IPS DF 19.7 (cell line): ENCODE measurements around the gene TEF.

ENCODE experiments used
- DNase-seq: peaks from one replicate; pipeline ENCODE4 v3.0.0-alpha.2; 2013; ENCODE audit warnings: low read depth, low spot score

The TEF gene, protein sequence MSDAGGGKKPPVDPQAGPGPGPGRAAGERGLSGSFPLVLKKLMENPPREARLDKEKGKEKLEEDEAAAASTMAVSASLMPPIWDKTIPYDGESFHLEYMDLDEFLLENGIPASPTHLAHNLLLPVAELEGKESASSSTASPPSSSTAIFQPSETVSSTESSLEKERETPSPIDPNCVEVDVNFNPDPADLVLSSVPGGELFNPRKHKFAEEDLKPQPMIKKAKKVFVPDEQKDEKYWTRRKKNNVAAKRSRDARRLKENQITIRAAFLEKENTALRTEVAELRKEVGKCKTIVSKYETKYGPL

DNA sequence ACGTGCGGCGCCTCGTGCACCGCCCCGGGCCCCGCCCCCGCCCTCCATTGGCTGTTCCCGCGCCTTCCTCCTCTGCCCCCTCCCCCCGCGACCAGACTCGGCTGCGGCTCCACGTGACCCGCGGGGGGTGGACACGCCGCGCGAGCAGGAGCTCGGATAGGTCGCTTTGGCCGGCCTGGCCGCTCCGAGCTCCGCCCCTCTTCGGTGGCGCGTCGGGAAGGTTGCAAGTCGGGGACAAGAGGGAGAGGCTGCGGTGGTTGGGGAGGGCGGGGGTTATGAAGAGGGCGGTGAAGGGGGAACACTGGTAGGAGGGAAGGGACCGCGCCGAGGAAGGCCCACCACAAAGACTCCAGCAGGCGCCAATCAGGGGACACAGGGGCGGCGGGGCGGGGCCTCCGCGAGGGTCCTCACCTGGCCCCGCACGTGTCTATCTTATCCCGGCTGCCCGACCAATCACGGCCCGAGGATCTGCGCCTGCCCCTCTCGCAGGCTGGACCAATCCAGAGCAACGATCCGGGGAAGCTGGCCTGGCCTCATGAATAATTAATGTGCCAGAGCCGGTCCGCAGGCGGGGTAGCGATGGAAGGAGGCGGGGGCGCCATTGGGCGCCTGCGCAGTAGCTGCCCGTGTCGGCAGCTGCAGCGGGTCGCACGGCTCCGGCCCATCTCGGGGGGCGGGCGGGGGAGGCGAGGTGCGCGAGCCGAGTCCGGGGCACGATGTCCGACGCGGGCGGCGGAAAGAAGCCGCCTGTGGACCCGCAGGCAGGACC is at the start of gene TEF:
Gene TEF (plus strand): TSS at position 614 of the 769 bp plus-strand sequence. CDS start 103 bp downstream, at position 717.
- peak; percentile 92 for DNase-seq

DNA sequence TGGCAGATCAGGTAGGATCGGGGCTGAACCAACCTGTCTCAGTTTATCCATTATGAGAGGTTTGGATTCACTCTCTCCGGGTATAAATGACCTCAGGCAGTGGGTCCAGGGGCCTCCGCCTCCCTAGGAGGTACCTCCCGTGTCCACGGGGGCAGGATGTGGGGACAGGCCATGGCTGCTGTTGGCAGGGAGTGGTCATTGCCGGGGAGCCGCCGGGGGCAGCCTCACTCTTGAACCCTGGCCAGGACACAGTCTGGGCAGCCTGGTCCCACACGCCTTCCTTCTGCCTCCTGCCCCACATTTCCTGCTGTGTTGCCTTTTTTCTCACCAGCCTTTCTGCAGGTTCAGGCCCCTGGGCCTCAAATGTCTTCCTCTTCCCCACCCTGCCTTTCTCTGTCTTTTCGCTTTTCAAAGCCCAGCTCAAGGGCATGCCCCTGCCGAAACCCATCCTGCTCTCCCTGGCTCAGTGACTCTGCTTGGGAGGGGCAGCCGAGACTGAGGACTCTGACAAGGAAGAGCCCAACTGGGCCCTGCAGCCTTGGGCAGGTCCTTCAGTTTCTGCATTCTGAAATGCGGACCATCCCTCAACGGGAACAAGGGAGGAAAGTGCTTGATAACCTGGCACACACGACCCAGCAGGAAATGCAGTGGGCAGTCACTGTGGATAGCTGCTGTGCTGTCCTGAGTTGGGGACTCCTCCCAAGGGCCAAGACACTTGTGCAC is 49.4 kb upstream of the TEF start:
- DNase-seq, result no peak

DNA sequence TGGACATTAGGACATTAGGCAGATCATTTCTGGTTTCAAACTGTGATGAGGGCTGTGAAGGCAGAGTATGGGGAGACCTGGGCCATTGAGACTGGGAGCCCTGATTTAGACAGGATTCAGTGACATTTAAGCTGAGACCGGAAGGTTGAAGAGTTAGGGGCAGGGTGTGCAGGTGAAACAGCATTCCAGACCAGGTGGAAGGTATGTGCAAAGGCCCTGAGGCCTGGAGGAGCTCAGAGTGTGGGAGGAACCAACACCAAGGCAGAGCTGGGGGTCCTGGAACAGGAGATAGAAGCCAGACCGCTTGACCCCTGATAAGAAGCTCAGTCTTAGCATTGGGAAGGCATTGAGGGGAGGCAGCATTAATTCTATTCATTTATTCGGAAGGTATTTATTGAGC is 47.9 kb upstream of the TEF start:
- no peak for DNase-seq

DNA sequence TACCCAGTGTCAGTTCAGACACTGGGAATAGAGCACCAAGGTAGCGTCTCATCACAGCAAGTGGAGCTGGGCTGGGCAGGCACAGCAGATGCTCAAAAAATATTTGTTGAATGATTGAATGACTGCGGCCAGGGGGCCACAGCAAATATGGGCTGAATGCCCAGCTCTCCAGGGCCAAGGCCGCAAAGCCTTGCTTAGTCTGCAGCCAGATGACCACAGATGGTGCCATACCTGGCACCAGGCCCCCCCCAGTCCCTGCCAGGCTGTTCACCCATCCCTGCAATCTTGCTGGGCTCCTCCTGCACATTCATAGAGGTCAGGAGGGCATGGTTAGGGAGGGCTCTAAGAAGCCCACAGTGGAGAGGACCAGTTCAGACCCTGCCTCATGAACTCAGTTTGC is 47.5 kb upstream of the TEF start:
- DNase-seq, result no peak

DNA sequence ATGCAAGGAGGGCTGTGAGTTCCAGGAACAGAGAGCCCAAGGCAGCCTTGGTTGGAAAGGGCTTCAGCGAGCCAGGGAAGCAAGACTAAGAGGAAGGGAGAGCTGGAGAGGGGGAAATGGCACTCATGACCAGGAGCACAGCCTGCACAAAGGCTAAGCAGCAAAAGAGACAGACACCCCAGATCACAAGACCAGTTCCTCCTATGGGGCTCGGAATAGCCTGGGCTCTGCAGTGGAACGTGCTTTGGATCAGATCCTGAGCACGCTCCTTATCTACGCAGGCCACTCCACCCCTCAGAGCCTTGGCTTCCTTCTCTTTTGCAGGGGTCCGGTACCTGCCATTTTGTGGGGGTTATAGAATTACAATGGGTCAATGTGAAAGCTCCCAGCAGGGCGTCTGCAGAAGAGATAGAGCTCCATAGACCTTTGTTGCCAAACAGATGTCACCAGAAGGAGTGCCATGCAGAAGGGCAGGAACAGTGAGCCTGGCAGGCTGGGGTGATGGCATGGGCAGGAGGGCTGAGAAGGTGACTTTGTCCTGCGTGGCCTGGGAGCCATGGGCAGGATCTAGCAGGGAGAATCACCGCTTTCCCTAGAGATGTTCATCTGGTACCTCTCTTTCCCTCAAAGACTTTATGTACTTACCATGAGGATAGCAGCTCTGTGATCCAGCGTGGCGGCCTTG is 46.6 kb upstream of the TEF start:
- DNase-seq, result no peak

DNA sequence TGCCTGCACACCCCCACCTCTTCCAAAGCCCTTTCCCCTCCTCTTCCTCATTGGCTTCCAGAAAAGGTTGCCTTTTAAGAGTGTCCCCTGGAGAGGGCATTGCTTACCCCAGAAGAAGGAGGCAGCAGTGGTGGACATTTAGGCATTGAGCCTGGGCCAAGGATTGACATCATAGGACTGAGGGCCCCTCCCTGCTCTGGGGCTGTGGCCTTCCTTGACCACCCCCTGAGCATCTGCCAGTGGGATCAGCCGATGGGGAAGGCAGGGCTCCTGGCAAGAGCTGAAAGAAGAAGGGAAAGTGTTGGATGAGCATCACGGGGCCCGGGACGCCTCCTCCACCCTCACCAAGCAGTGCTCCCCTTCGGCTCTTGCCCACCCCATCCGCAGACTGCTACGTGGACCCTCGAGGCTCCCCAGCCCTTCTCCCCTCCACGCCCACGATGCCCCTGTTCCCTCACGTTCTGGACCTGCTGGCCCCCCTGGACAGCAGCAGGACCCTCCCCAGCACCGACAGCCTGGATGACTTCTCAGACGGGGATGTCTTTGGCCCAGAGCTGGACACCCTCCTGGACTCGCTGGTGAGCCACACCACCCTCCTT is 43.0 kb upstream of the TEF start:
- no peak for DNase-seq

DNA sequence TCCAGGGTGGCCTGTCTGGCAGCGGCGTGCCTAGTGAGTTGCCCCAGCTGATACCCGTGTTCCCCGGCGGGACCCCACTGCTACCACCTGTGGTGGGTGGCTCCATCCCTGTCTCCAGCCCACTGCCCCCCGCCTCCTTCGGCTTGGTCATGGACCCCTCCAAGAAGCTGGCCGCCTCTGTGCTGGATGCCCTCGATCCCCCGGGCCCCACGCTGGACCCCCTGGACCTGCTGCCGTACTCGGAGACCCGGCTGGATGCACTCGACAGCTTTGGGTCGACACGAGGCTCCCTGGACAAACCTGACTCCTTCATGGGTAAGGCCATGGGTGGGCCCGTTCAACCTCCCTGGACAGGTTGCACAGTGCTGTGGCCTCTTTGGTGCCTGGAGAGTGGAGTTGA is 41.9 kb upstream of the TEF start:
- DNase-seq, result no peak

DNA sequence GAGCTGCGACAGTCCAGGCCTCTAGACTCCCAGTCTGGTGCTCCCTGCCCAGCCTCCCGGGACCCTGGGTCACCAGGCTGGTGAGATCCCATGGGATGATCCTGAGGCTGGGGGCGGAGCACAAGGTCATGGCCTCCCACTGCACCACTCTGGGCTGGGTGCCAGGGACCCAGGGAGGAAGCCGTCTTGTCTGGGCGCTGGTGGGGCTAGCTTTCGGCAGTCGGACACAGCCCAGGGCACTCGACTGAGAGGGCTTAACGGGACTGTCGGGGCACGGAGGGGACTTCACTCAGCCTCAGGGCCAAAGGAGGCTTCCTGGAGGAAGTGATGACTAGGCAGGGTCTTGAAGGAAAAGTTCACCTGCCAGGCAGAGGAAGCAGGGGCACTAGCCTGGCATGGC is 41.4 kb upstream of the TEF start:
- no peak for DNase-seq

DNA sequence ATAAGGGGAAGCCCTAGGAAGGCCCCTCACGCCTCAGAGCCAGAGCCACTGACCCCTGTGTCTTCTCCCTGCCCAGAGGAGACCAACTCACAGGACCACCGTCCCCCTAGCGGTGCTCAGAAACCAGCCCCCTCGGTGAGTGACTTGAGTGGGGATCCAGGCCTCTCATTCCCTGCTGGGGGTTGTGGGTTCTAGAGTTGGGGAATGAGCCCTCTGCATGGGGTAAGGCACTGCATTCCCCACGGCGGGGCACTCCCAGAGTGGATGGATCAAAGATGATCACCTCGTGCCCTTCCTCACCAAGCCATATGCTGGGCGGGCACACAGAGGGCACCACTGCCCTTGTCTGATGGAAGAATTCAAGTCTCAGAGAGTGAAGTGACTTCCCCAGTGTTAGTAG is 40.7 kb upstream of the TEF start:
- DNase-seq, result no peak

DNA sequence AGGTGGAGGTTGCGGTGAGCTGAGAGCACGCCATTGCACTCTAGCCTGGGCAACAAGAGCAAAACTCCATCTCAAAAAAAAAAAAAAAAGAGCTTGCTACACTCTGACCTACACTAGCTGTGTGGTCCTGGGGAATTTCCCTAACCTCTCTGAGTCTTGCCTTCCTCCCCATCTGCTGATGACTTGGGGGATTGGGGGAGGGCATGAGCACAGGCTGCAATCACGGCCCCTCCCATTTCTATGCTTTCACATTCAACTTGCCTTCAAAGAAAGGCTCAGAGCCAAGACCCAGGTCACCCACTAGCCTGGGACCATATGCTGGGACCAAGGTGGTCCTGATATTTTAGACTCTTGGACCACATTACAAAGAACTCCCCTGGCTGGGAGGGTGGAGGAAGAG is 39.8 kb upstream of the TEF start:
- no peak for DNase-seq

DNA sequence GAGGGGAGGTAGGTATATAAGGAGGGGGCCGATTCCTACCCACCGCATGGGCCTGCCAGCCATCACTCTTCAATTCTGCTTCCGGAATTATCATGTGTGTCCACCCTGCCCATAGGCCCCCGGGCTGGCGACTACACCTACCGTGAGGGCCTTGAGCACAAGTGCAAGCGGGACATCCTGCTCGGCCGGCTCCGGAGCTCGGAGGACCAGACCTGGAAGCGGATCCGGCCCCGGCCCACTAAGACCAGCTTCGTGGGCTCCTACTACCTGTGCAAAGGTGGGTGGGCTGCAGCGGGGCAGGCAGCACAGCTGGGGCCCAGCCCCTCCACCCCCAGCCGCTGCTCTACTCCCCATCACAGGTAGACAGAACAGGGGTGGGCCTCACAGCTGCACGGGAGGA is 38.4 kb upstream of the TEF start:
- no peak for DNase-seq

DNA sequence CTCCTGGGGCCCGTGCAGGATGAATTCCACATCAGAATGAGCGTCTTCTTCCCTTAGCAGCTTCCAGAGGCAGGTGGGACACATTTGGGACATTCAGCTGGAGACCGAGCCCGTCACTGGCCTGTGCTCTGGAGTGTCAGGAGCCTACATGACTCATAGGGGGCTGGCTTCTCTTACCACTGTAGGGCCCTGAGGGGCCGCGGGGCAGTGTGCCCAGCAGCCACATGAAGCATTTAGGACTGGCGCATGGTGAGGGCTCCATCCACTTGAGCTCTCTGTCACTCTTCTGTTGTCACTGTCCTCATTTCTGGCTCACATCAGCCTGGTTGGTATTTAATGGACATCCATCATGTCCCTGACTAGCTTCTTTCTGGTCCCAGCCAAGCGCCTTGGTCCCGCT is 38.0 kb upstream of the TEF start:
- no peak for DNase-seq

DNA sequence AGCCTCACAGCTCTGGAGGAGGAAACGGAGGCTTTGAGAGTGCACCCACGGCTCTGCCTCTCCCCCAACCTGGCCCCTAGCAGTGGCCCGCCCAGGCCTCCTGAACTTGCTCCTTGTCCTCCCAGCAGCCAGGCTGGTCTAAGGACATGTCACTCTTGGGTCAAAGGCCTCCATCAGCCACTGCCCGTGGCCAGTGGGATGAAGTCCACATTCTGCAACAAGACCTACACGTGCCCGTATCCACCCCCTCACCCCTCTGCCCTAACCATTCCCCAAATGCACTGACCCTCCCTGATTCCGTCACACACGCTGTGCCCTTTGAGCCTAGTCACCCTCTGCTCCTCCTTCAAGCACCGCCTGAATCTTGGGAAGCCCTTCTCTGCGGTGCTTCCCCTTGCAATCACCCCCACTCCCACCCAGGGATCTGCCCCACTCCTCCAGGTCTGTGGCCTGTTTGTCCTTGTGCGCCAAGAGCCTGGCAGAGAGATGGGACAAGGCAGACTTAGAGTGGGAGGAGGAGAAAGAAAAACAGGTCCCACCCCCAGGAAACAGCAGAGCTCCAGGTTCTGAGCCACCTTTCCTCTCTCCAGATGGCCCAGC is 37.5 kb upstream of the TEF start:
- DNase-seq, result no peak

DNA sequence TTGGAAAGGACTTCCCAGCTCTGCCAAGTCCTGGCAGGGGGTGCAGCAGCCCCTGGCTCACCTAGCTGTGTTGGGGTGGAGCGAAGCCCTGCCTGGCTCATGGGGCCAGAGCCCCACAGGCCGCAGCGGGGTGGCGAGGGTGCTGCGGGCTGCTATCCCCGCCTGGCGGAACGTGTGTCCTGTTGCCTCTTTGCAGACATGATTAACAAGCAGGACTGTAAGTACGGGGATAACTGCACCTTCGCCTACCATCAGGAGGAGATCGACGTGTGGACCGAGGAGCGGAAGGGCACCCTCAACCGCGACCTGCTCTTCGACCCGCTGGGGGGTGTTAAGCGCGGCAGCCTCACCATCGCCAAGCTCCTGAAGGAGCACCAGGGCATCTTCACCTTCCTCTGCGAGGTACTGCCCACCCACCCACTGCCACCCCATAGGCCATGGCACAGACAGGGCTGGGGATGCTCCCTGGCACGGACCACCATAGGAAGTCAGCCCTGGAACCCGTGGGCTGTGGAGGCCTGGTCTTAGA is 35.9 kb upstream of the TEF start:
- no peak for DNase-seq

DNA sequence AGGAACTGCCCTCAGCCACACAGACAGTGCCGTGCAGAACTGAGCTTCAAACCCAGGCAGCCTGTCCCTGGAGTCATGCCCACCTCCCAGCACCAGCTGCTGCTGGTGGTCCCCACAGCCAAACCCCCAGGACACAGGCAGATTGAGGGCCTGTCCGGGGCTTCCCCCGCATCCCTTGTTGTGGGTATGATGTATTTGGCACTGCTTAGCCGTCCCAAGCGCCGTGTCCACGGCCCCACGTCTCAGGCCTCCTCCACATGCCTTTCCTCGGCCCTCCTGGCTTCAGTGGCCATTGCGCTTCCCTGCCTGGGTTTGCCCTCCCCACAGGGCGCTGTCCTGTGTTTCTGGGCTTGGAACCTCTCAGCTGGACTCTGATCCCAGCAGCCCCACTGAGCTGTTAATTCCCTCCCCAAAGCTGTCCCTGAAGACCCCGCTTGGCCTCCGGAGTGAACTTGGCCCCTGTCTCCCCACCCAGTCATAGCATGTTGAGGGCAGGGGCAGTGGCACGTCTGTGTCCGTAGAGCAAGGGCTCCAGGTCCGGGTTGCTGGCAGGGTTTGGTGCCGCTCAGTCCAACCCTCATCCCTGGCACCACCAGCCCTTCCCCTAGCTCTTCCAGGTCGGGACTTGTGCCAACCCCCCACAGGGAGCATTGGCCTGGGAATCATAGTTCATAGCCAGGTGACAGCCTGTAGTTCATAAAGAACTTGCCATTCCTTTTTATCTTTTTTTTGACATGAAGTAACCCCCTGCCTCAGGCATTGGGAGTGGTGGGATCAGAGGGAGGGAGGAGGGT is 34.5 kb upstream of the TEF start:
- DNase-seq, result no peak

DNA sequence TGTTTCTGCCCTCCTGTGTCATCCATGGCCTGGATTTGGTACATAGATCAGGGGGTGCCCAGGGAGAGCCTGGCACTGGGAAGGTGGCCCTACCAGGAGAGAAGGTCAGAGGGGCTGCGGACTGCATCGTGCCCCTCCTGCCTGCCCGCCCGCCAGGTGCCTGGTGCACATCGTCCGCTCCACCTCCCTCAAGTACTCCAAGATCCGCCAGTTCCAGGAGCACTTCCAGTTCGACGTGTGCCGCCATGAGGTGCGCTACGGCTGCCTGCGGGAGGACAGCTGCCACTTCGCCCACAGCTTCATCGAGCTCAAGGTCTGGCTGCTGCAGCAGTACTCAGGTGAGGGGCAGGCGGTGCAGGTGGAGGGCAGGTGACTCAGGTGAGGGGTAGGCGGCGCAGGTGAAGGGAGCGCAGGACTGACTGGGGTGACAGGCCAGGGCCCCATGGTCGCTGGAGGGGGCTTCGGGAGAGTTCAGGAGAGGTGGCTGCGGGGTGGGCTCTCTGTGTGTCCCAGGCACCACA is 32.7 kb upstream of the TEF start:
- DNase-seq, result no peak

DNA sequence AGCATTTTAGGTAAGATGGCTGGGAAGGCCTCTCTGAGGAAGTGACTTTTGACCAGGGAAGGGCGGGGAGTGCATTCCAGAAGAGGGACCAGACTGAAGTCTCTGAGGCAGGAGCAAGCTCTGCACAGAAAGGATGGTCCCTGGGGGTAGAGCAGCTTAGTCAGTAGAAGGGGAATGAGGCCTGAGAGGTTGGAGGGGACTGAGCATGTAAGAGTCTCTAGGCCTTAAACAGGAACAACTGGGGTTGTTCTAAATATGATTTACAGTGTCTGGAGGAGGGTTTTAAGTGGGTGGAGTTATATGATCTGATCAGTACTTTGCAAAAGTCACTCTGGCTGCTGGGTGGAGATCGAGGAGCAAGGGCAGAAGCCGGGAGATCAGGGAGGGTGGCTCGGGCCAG is 31.7 kb upstream of the TEF start:
- DNase-seq, result no peak

DNA sequence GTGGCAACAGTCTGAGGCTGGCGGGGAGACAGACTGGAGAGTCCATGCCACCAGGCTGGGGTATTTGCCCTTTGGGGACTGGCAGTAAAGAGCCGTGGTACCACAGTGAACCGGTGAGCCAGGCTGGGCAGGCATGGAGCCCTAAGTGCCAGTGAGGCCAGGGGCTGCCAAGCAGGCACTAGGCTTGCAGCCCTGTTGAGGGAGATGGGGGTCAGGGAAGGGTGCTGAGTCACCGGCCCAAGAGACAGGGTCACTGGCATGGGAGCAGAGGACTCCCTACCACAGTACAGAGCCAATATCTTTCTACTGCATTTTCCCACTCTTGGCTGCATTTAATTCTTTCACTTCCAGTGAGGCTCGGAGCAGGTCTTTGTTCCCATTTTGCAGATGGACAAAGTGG is 30.7 kb upstream of the TEF start:
- DNase-seq, result no peak

DNA sequence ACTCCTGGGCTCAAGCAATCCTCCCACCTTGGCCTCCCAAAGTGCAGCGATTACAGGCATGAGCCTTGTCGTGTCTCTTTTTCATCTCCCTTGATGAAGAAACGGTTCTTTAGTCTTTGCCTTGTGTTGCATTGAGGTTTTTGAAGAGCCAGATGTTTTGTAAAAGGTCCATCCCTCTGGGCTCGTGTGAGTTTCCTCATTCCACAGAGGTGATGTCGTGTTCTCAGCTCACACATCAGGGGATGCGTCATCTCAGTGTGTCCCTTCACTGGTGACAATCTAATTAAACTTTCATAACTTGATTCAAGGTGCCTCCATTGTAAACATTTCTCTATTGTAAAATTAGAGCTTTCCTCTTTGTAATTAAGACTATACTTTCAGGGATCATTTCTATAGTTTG is 29.7 kb upstream of the TEF start:
- no peak for DNase-seq
